Measurements from ENCODE around the gene HSD11B1.

The HSD11B1 gene

DNA sequence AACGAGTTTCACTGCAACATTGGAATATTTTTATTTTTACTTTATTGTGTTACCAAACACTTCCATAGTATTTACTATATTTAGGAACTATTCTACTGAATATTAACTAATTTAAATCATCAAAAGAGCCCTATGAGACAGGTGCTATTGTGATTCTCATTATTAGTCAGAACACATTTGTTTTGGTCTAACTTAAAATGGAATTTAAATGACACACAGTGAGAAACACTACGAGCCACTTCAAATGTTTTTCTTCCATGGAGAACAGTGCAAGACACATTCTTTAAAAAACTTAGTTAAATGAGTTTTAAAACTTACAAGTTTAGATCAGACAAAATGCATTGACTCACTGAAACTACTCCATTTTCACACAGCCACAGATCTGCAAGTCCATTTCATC is 44.6 kb downstream of the HSD11B1 start:
- no peak for DNase-seq (ENCODE audit: low read depth)
- TF ChIP-seq, protein P1, sequence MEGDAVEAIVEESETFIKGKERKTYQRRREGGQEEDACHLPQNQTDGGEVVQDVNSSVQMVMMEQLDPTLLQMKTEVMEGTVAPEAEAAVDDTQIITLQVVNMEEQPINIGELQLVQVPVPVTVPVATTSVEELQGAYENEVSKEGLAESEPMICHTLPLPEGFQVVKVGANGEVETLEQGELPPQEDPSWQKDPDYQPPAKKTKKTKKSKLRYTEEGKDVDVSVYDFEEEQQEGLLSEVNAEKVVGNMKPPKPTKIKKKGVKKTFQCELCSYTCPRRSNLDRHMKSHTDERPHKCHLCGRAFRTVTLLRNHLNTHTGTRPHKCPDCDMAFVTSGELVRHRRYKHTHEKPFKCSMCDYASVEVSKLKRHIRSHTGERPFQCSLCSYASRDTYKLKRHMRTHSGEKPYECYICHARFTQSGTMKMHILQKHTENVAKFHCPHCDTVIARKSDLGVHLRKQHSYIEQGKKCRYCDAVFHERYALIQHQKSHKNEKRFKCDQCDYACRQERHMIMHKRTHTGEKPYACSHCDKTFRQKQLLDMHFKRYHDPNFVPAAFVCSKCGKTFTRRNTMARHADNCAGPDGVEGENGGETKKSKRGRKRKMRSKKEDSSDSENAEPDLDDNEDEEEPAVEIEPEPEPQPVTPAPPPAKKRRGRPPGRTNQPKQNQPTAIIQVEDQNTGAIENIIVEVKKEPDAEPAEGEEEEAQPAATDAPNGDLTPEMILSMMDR (IDR thresholded peaks at IDR 0.05; ENCODE audit: low read depth, low read length, missing control alignments) = no peak
- no peak overlapping the region for H3K4me3 ChIP-seq (ENCODE audit: low read depth, low read length)

DNA sequence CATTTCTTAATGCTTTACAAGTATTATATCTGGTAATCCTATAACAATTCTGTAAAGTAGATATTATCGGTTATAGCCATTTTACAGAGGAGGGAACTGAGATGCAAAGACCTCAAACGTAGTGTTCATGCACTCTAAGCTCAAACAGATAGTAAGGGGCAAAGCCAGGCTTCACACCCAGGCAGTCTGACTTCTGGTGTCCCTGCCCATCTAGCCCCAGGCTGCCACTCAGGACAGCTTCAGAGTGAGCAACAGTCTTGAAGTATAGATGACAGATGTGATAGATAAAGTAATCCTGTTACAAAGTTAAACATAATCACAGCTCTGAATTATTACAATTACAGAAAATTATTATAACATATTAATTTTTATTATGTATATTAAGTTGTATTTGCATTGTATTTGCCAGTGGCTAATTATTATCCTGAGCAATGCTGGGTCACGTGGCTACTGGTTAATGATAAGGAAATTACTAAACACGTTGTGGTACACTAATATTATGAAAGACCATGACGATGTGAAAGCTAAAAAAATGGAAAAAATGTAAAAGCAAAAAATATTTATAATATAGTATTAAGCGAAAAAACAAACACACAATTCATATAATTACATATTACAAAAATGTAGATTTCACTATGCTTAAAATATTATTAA is 45.2 kb downstream of the HSD11B1 start:
- DNase-seq (ENCODE audit: low read depth) = no peak
- H3K4me3 ChIP-seq (ENCODE audit: low read depth, low read length) = no peak overlapping the region
- TF ChIP-seq, protein P1 (IDR thresholded peaks at IDR 0.05; ENCODE audit: low read depth, low read length, missing control alignments) = no peak

DNA sequence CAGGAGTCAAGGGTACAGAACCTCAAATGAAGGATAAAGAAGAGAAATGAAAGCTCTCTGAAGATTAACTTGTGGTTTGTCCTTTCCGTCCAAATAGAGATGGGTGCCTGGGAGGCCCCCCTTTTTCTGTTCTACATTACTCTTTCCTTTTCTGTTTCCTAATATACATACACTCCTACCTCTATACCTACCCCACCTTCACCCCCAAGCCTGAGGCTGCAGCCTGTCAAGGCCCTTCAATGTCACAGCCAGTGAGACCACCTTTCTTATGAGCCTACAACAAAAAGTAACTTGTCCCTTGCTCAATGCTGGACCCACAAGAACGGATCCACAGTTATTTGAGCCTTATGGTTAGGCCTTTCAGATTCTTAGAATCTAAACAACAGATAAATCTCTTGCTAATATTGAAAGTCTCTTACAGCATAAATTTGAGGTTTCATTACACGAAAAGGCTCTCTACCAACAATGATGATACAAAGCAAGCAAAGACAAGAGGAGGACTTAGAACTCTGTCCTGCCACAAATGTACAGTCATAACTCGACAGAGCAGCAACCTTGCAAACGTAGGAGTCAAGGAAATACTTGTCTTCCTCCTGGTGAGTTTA is 47.1 kb downstream of the HSD11B1 start:
- no peak overlapping the region; the same call in 1 of the 2 replicates for H3K4me3 ChIP-seq (ENCODE audit: low read depth, low read length)
- DNase-seq (ENCODE audit: low read depth) = peak; percentile 76
- TF ChIP-seq, protein P1 (IDR thresholded peaks at IDR 0.05; ENCODE audit: low read depth, low read length, missing control alignments) = no peak

DNA sequence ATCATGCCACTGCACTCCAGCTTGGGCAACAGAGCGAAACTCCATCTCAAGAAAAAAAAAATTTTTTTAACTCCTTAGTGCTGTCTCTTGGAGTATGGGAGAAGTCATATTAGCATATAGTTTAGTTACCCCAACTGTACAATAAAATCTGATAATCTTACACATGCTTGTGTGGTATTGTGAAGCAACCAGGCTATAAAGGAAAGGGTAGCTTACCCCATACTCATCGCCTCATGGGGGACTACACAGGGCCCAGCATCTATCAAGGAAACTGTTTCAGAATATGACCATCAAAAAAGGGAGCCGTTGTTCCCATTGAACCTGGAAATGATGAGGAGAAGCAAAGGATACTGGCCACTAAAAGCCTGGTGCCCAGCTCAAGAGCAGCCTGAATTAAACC is 48.2 kb downstream of the HSD11B1 start:
- H3K4me3 ChIP-seq (ENCODE audit: low read depth, low read length) = no peak overlapping the region
- TF ChIP-seq, protein P1 (IDR thresholded peaks at IDR 0.05; ENCODE audit: low read depth, low read length, missing control alignments) = no peak
- DNase-seq (ENCODE audit: low read depth) = no peak

DNA sequence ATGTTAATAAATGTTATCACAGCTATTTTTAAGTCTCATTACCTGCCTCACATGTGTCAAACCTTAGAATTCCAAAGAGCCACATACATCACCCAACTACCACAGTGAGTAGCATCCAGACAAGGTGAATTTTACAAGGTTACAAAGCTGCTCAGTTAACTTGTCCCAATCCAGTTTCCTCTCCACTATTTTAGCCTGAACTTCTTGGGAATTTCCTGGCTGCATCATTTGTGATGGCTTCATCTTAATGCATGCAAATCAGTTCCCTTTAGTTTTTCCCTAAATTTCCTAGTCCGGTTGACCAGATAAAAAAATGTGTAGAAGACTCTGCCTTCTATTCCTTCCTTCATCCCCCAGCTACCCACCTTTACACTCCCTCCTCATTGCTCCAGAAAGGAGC is 50.6 kb downstream of the HSD11B1 start:
- TF ChIP-seq, protein P1 (IDR thresholded peaks at IDR 0.05; ENCODE audit: low read depth, low read length, missing control alignments) = no peak
- peak overlapping the region; percentile 61; the same call in 1 of the 2 replicates for H3K4me3 ChIP-seq (ENCODE audit: low read depth, low read length)
- no peak for DNase-seq (ENCODE audit: low read depth)

DNA sequence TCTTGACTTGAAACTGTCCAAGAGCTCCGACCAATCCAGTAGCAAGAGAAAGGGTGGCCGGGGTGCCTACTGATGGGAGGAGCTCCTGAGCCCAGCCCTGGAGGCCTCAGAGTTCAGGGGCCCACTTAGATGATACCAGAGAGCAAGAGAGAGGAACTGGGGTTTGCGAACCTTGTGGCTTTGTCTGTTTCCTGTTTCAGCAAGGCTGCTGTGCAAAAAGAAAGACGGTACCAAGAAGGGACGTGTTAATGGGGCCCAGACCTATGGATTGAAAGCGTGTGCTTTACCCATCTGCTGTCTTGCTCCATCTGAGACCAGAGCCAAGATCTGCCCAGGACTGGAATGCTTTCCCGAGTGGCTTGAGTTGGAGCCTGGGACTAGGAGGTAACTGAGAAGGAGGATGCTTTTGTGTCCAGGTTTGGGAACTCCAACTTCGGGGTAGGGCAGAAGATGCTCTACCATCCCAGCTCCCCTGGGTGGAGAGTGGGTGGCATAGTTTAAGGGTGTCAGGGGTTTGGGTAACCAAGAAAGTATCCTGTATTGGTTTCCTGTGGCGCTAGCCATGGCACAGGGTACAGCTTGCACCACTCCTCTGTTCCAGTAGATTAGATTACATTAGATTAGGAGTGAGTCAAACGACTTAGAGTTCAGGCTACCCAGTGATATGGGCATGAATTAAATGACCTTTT is 51.4 kb downstream of the HSD11B1 start, which contains the start of gene TRAF3IP3:
Gene TRAF3IP3 (plus strand): TSS at position 128 of the 689 bp plus-strand sequence. CDS start 3,987 bp downstream, outside the sequence.
- TF ChIP-seq, protein P1 (IDR thresholded peaks at IDR 0.05; ENCODE audit: low read depth, low read length, missing control alignments) = no peak
- H3K4me3 ChIP-seq (ENCODE audit: low read depth, low read length) = peak within 1 kb of the TSS; percentile 61
- DNase-seq (ENCODE audit: low read depth) = peak; percentile 93
